HG03139 (cell line): Measurements from ENCODE around the gene SPTLC1.

Source experiments
- ATAC-seq: cut with Tn5 transposase; IDR thresholded peaks from one replicate; pipeline ENCODE4 v1.9.1; 2021; ENCODE audit not compliant: unreplicated experiment

Gene SPTLC1

GRCh38 chr9:91992461-91993041 is 122.7 kb downstream of the SPTLC1 start:
- ATAC-seq: no peak

GRCh38 chr9:91991721-91992341 is 123.4 kb downstream of the SPTLC1 start:
- ATAC-seq: no peak

DNA sequence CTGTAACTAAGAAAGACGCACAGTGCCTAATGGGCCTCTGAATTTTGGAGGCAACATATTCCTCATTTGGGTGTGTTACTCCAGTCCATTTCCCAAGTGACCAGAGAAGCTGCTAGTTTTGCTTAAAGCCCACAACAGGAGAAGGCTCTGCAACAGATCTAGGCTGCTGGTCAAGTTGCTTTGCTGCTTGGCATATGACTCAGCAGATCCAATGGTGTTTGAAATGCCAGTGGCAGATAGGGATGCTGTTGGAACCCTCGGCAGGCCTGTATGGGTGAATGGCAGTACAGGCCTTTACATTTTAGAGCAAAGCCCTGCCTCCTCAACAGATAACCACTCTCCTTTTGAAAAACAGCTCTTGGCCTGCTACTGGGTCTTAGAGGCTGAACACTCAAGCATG is 129.0 kb downstream of the SPTLC1 start:
- ATAC-seq: no peak

- no peak for ATAC-seq
Observed at GRCh38 chr9:91985692-91986091, 129.5 kb downstream of the SPTLC1 start.
